Right lobe of liver (tissue), 6 donors: ENCODE results near the gene MZF1. TPM values are rescaled to one million over a fixed set of nuclear protein-coding genes. Genes with fewer than 3 reads are reported as not detected.
A peak's percentile ranks its signal among the peaks of the same experiment; 100 is the strongest.

Source experiments
- ATAC-seq, 4 donors: fragments of 200-7000 bp; cut with Tn5 transposase; one replicate each; pipeline ENCODE4 v1.9.1; 2020; ENCODE audit warnings: mild to moderate bottlenecking in 4 of 4, moderate library complexity in 4 of 4
- DNase-seq, 3 donors: peaks; one replicate each; pipeline ENCODE4 v3.0.0-alpha.2; 2020
- H3K27ac ChIP-seq, 3 donors: fragments of 200-600 bp; one replicate each; pipeline ENCODE4 v1.8.0; 2022
- H3K27me3 ChIP-seq, 2 donors: fragments of 200-600 bp; one replicate each; pipeline ENCODE4 v1.8.0; 2022
- H3K36me3 ChIP-seq, 4 donors: fragments of 200-600 bp; sonication (generic) in 1 of 4; one replicate each; pipeline versions ENCODE4 v1.5.1 to v1.8.0; 2017 to 2022; ENCODE audit warnings: control low read depth in 1 of 4
- H3K4me1 ChIP-seq, 4 donors: fragments of 200-600 bp; sonication (generic) in 1 of 4; one replicate each; pipeline versions ENCODE4 v1.5.1 to v1.8.0; 2017 to 2022; ENCODE audit warnings: control low read depth in 1 of 4
- H3K4me3 ChIP-seq, 3 donors: fragments of 200-600 bp; one replicate each; pipeline ENCODE4 v1.8.0; 2022
- H3K9me3 ChIP-seq, 4 donors: fragments of 200-600 bp; sonication (generic) in 1 of 4; one replicate each; pipeline versions ENCODE4 v1.5.1 to v1.8.0; 2017 to 2022; ENCODE audit warnings: control low read depth in 1 of 4
- POLR2A ChIP-seq: fragments of 450-650 bp; IDR thresholded peaks from one replicate; pipeline ENCODE4 v1.6.1; 2017; ENCODE audit warnings: antibody characterized with exemption, mild to moderate bottlenecking
- WGBS: methylation state at CpG from one replicate; pipeline ENCODE4 v1.1.6; 2018; ENCODE audit warnings: low coverage, low lambda C conversion rate; ENCODE audit not compliant: insufficient coverage; ENCODE audit errors: missing lambda C conversion rate; 5-methylcytosine and 5-hydroxymethylcytosine counted together
- intact Hi-C, 2 donors: fragments of 100-400 bp; cut with DNase I; formaldehyde crosslinking; loops; one replicate each; pipeline versions ENCODE4 v1.11.2 to v1.14.1; 2022
- microRNA-seq, 2 donors: library from miRNA; unstranded; fragments of <30 nt; microRNA quantifications; one replicate each; pipeline ENCODE4, GENCODE V29; 2019 to 2020
- small RNA-seq, 2 experiments: library from RNA; depleted of rRNA; stranded (forward); fragments of <200 nt; gene quantifications; one replicate each; pipeline ENCODE3, GENCODE V24; 2016
- total RNA-seq, 6 experiments: library from RNA; depleted of rRNA in 2 of 6; stranded (reverse); fragments of >200 nt in 2 of 6; fragmentation: NEBNext Ultra II Directional in 3 of 6; extraction: Animal tissue kit (Norgen Biotek cat#: 25700) in 3 of 6; gene quantifications; one replicate each; pipeline versions ENCODE4 v1.1.0 to v1.2.4, GENCODE V29; 2016 to 2023
- TF ChIP-seq, protein P1 (sequence below), 4 donors: fragments of 200-600 bp in 3 of 4; fragments of 450-650 bp in 1 of 4; IDR thresholded peaks; one replicate each; pipeline versions ENCODE4 v1.5.1 to v1.8.0; 2016 to 2022; ENCODE audit warnings: antibody characterized with exemption in 4 of 4, mild to moderate bottlenecking in 2 of 4
- donor health status: DM: no; HTN: yes; CAD: no.
- donor health status: DM: no; HTN: no; CAD: no.
- donor health status: DM: no; HTN: no; CAD: no.
- donor health status: DM: no; HTN: yes; CAD: no.
- donor health status: DM: no; HTN: yes; CAD: no.

MZF1 gene
- total RNA-seq, 6 experiments from 2014 or later: 8.2 to 19.9 (median 14.1) TPM

DNA sequence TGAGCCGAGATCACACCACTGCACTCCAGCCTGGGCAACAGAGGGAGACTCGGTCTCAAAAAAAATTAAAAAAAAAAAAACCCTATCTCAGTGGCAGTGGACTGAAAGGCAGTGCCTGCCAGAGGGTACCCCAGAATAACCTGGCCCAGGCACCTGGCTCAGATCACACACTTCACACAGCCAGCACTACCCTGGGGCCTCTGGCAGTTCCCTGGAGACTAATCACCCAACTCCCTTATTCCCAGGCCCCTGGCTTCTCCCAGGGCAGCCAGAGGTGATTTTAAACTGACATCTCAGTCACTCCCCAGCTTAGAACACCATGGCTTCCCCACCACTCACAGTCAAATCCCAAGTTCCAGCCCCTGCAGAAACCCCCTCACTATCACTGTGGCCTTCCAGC, 57.9 kb downstream of the MZF1 start:
- no peak for ATAC-seq
- H3K27ac ChIP-seq: no peak overlapping the region
- no peak for DNase-seq
- no peak for TF ChIP-seq POLR2A
- TF ChIP-seq, protein P1, sequence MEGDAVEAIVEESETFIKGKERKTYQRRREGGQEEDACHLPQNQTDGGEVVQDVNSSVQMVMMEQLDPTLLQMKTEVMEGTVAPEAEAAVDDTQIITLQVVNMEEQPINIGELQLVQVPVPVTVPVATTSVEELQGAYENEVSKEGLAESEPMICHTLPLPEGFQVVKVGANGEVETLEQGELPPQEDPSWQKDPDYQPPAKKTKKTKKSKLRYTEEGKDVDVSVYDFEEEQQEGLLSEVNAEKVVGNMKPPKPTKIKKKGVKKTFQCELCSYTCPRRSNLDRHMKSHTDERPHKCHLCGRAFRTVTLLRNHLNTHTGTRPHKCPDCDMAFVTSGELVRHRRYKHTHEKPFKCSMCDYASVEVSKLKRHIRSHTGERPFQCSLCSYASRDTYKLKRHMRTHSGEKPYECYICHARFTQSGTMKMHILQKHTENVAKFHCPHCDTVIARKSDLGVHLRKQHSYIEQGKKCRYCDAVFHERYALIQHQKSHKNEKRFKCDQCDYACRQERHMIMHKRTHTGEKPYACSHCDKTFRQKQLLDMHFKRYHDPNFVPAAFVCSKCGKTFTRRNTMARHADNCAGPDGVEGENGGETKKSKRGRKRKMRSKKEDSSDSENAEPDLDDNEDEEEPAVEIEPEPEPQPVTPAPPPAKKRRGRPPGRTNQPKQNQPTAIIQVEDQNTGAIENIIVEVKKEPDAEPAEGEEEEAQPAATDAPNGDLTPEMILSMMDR (IDR thresholded peaks at IDR 0.05): no peak
- WGBS: no CpG with 5 or more reads among the region's 2 CpGs
- intact Hi-C loops: no loop called here
- no peak overlapping the region for H3K4me3 ChIP-seq
- H3K4me1 ChIP-seq: peaks cover 0 to 40% (median 19%) of the 10 kb centered on the region in 4 donors
- H3K36me3 ChIP-seq: peaks cover 0 to 8% (median 4%) of the 10 kb centered on the region in 4 donors
- no peaks in the 10 kb centered on the region for H3K9me3 ChIP-seq
- no peaks in the 10 kb centered on the region for H3K27me3 ChIP-seq

DNA sequence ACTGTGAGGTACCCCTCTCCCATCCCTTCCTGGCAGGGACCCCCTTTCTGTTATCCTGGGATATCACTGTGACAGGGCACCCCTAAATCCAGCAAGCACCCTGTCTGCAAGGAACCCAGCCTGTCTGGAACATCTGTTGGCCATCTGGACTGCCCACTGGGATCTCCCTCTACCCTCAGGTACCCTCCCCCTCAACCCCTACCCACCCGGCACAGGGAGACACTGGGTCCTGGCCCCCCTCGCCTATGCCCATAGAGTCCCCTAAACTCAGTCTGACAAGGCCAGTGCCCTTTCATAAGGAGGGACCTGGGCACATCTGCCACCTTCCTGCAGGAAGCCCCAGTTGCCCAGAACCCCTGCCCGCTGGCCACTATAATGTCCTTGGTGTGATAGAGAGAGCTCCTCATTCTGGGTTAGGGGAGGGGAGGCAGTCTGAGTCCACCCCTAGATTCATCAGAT, 58.5 kb downstream of the MZF1 start:
- TF ChIP-seq, protein P1 (IDR thresholded peaks at IDR 0.05): no peak
- no peak for TF ChIP-seq POLR2A
- DNase-seq: no peak
- Histone ChIP-seq H3K4me1 (peaks cover 0 to 42% (median 18%) of the 10 kb centered on the region in 4 donors), H3K27ac (no peak overlapping the region), H3K27me3 (no peaks in the 10 kb centered on the region), H3K9me3 (no peaks in the 10 kb centered on the region), H3K36me3 (peaks cover 0 to 8% (median 4%) of the 10 kb centered on the region in 4 donors), H3K4me3 (peak overlapping the region; percentile 49 to 60 (median 50))
- WGBS: 86% methylated on average over 1 of the region's 3 CpGs
- ATAC-seq: no peak
- intact Hi-C loops: no loop called here

DNA sequence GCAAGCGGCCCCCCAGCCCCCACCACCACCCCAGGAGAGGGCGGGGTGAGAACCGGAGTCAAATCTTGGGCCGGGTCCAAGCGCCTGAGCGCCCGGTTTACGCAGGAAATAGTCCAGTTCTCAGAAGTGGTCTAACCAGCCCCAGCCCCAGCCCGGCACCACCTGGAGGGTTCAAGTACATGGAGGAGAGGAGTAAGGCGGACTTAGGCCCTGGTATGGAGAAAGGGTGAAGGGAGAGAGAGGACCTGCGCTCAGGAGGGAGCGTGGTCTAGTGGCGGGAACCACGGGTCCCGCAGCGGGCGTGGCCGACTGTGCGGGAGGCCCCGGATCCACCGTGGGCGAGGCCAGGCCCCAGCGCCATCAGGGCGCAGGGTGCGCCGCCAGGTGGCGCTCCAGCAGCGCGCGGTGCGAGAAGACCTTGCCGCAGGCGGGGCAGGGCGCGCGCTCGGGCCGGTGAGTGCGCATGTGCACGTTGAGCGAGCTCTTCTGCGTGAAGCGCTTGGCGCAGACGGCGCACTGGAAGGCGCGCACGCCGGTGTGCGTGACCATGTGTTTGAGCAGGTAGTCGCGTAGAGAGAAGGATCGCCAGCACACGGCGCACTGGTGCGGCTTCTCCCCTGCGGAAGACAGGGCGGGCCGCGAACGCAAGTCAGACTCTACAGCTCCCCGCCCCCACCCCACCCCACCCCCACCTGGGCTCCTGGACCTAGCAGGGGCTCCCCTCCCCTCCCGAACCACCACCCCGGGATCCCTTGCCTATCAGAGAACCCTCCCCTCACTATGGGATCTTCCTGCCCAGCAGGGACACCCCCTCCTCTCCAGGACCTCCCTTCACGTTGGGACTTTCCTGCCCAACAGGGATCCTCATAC, 59.2 kb downstream of the MZF1 start:
- peaks cover 0 to 48% (median 21%) of the 10 kb centered on the region in 4 donors for H3K4me1 ChIP-seq
- no peaks in the 10 kb centered on the region for H3K27me3 ChIP-seq
- peak; percentile 93 to 94 (median 94) for DNase-seq
- peaks cover 0 to 8% (median 4%) of the 10 kb centered on the region in 4 donors for H3K36me3 ChIP-seq
- no peaks in the 10 kb centered on the region for H3K9me3 ChIP-seq
- peak; percentile 61 to 72 (median 65) for ATAC-seq
- TF ChIP-seq, protein P1 (IDR thresholded peaks at IDR 0.05): peak; percentile 95 to 99 (median 98)
- peak; percentile 69 for TF ChIP-seq POLR2A
- intact Hi-C loops: no loop called here
- H3K4me3 ChIP-seq: peak overlapping the region; percentile 49 to 60 (median 50)
- 5% methylated on average over 19 of the region's 66 CpGs for WGBS
- peak overlapping the region; percentile 41 to 97 (median 78) for H3K27ac ChIP-seq

DNA sequence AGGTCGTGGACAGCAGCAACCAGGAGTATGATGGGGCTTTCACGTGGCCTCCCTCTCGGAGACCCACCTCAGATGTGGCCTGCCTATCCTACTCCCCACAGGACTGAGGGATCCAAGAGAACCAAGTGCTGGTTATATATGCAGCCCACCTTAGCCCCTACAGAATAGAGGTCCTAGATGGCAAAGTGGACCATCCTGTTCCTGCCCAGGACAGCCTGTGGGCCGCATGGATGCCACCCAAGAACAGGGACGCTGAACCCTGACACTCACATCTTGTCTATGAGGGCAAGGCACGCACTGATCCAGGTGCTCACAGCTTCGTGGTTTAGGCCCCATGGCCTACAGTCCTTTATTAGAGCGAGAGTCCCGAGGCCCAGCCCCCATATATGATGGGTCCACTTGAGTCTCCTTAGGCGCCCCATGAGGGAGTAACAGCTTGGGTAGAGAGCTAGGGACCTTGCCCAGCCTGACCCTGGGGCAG, 59.9 kb downstream of the MZF1 start:
- H3K36me3 ChIP-seq: peaks cover 0 to 8% (median 4%) of the 10 kb centered on the region in 4 donors
- no peaks in the 10 kb centered on the region for H3K27me3 ChIP-seq
- H3K4me3 ChIP-seq: peak overlapping the region in 2 of 3 donors; percentile 50 to 60
- DNase-seq (no peak), ATAC-seq (no peak)
- H3K4me1 ChIP-seq: peaks cover 0 to 48% (median 20%) of the 10 kb centered on the region in 4 donors
- peak overlapping the region; percentile 41 to 97 (median 78) for H3K27ac ChIP-seq
- TF ChIP-seq, protein P1 (IDR thresholded peaks at IDR 0.05): no peak
- intact Hi-C loops: no loop called here
- WGBS: 63% methylated on average over 5 of the region's 10 CpGs
- no peaks in the 10 kb centered on the region for H3K9me3 ChIP-seq

Small RNA genes lying within 50 kb of the gene (microRNA-seq; reads per million reads assigned to microRNA genes)
- 0 to 0.29 reads per million in 2 donors for gene MIR6807

Small RNA genes lying within 50 kb of the gene (small RNA-seq; reads per million reads assigned to genes)
- gene MIR6807: 0 reads per million in 2 experiments
- gene RN7SL525P: 0 reads per million in 2 experiments

Other genes with a start within 250 kb of the MZF1 start
- 1 to 10 TPM; 1.7 to 2.9 (median 2.1) TPM for gene ZSCAN22, start 246.3 kb downstream of the MZF1 start, total RNA-seq
- gene A1BG, start 219.8 kb downstream of the MZF1 start, total RNA-seq: 1,000 to 10,000 TPM in 4 of 6 experiments, 100 to 1,000 TPM in 2; 897 to 2,313 (median 1,164) TPM
- 1 to 10 TPM in 5 of 6 experiments, under 1 TPM in 1; 0.73 to 3.1 (median 1.7) TPM for gene ZNF497, start 210.6 kb downstream of the MZF1 start, total RNA-seq
- 1 to 10 TPM; 1.7 to 3.9 (median 2.4) TPM for gene ZNF837, start 192.3 kb downstream of the MZF1 start, total RNA-seq
- gene RPS5, start 186.1 kb downstream of the MZF1 start, total RNA-seq: 100 to 1,000 TPM; 274 to 637 (median 304) TPM
- gene RNF225, start 177.7 kb downstream of the MZF1 start, total RNA-seq: not detected
- 10 to 100 TPM in 1 of 6 experiments, 1 to 10 TPM in 5; 5.6 to 12.1 (median 6.6) TPM for gene ZNF584, start 164.7 kb downstream of the MZF1 start, total RNA-seq
- gene ZNF132, start 133.2 kb downstream of the MZF1 start, total RNA-seq: 1 to 10 TPM in 3 of 6 experiments, under 1 TPM in 3; 0.75 to 2.8 (median 1.0) TPM
- 1 to 10 TPM; 2.9 to 3.3 (median 2.9) TPM for gene ZNF324B, start 121.7 kb downstream of the MZF1 start, total RNA-seq
- 1 to 10 TPM; 2.9 to 4.9 (median 3.8) TPM for gene ZNF324, start 106.3 kb downstream of the MZF1 start, total RNA-seq
- gene ZNF446, start 97.0 kb downstream of the MZF1 start, total RNA-seq: 1 to 10 TPM; 1.4 to 5.4 (median 4.1) TPM
- 100 to 1,000 TPM; 107 to 737 (median 366) TPM for gene SLC27A5, start 61.3 kb downstream of the MZF1 start, total RNA-seq
- gene ZBTB45, start 53.5 kb downstream of the MZF1 start, total RNA-seq: 1 to 10 TPM; 3.5 to 4.8 (median 4.3) TPM
- 100 to 1,000 TPM in 3 of 6 experiments, 10 to 100 TPM in 3; 75.4 to 106 (median 94.7) TPM for gene TRIM28, start 29.3 kb downstream of the MZF1 start, total RNA-seq
- 10 to 100 TPM; 62.1 to 90.9 (median 70.7) TPM for gene CHMP2A, start 18.2 kb downstream of the MZF1 start, total RNA-seq
- gene UBE2M, start 14.7 kb downstream of the MZF1 start, total RNA-seq: 10 to 100 TPM; 16.0 to 23.5 (median 20.7) TPM